Heart left ventricle (tissue), 16 donors: ENCODE results near the gene KCTD7. TPM values are rescaled to one million over a fixed set of nuclear protein-coding genes. Genes with fewer than 3 reads are reported as not detected.
A peak's percentile ranks its signal among the peaks of the same experiment; 100 is the strongest.

Experiments used
- ATAC-seq, 4 donors: fragments of 200-7000 bp; cut with Tn5 transposase; one replicate each; pipeline ENCODE4 v1.9.1; 2020 to 2022; ENCODE audit warnings: moderate library complexity in 4 of 4, mild to moderate bottlenecking in 3 of 4, moderate number of reproducible peaks in 1 of 4
- DNase-seq, 5 donors: peaks; one replicate each; pipeline ENCODE4 v3.0.0-alpha.2; 2020
- H3K27ac ChIP-seq, 12 donors: fragments of 200-600 bp; sonication (generic) in 4 of 12; one replicate each; pipeline versions ENCODE4 v1.5.0 to v1.8.0; 2016 to 2022; ENCODE audit warnings: mild to moderate bottlenecking in 2 of 12
- H3K27me3 ChIP-seq, 9 donors: fragments of 200-600 bp; sonication (generic) in 2 of 9; one replicate each; pipeline versions ENCODE4 v1.5.1 to v1.8.0; 2016 to 2022; ENCODE audit warnings: mild to moderate bottlenecking in 3 of 9
- H3K36me3 ChIP-seq, 9 donors: fragments of 200-600 bp; sonication (generic) in 2 of 9; one replicate each; pipeline versions ENCODE4 v1.5.0 to v1.8.0; 2018 to 2022; ENCODE audit warnings: mild to moderate bottlenecking in 2 of 9
- H3K4me1 ChIP-seq, 12 donors: fragments of 200-600 bp; sonication (generic) in 4 of 12; one replicate each; pipeline versions ENCODE4 v1.5.0 to v1.8.0; 2016 to 2022; ENCODE audit warnings: mild to moderate bottlenecking in 3 of 12
- H3K4me3 ChIP-seq, 12 donors: fragments of 200-600 bp; sonication (generic) in 4 of 12; one replicate each; pipeline versions ENCODE4 v1.5.0 to v1.8.0; 2017 to 2022; ENCODE audit warnings: mild to moderate bottlenecking in 9 of 12, moderate library complexity in 4 of 12
- H3K9me3 ChIP-seq, 12 donors: fragments of 200-600 bp; sonication (generic) in 4 of 12; one replicate each; pipeline versions ENCODE4 v1.5.0 to v1.8.0; 2016 to 2022; ENCODE audit warnings: mild to moderate bottlenecking in 1 of 12
- CTCF ChIP-seq, 12 donors: fragments of 200-600 bp; sonication (generic) in 4 of 12; IDR thresholded peaks; one replicate each; pipeline versions ENCODE4 v1.5.0 to v1.8.0; 2018 to 2022; ENCODE audit warnings: antibody characterized with exemption in 12 of 12, mild to moderate bottlenecking in 5 of 12
- POLR2A ChIP-seq, 2 donors: fragments of 450-650 bp; IDR thresholded peaks; one replicate each; pipeline ENCODE4 v1.6.1; 2017; ENCODE audit warnings: antibody characterized with exemption in 2 of 2, mild to moderate bottlenecking in 2 of 2, moderate library complexity in 2 of 2
- WGBS, 4 donors: extraction: QIAGEN DNeasy Blood & Tissue Kit in 2 of 4; methylation state at CpG; one replicate each; pipeline versions ENCODE4 v1.1.5 to v1.1.7; 2013 to 2018; 5-methylcytosine and 5-hydroxymethylcytosine counted together
- intact Hi-C, 10 donors: fragments of 100-400 bp; cut with DNase I; formaldehyde crosslinking; loops; one replicate each; pipeline versions ENCODE4 v1.11.1 to v1.14.2; 2022
- polyA plus RNA-seq, 2 donors: library from polyadenylated mRNA; stranded (reverse); fragments of 200-250 nt; gene quantifications; one replicate each; pipeline ENCODE4 v1.2.3, GENCODE V29; 2013
- total RNA-seq, 9 donors: library from RNA; depleted of rRNA in 2 of 9; stranded (reverse); fragments of >200 nt in 2 of 9; fragmentation: NEBNext Ultra II Directional in 3 of 9; extraction: Animal tissue kit (Norgen Biotek cat#: 25700) in 3 of 9; gene quantifications; one replicate each; pipeline versions ENCODE4 v1.1.0 to v1.2.4, GENCODE V29; 2016 to 2023
- donor health status: ischemic (EF 13 %, LVEDD 7.1; RV severe dilation, severe dysfunction).
- donor health status: healthy with polysubstance abuse.
- donor health status: DM: no; HTN: yes; CAD: no.
- donor health status: DM: no; HTN: no; CAD: no.
- donor health status: ischemic (EF 25% LVEDD 6.9; RV normal size, moderate dysfunction).
- donor health status: ischemic (EF 25% LVEDD 5.7; RV mildly dilated, moderate dysfunction).
- donor health status: healthy.
- donor health status: DM: yes; HTN: yes; CAD: no.
- donor health status: ischemic (EF 35%, LVEDD 5.7; RV mildly dilated, moderate dysfunction).
- donor health status: nonischemic (EF 11% LVEDD 7.7; RV severe dilation, severe dysfunction).
- donor health status: DM: yes; HTN: yes; CAD: no.
- donor health status: PGD.
- donor health status: ischemic (EF 29% LVEDD 5.4; RV normal size, mild dysfunction).
- donor health status: nonischemic (EF 23%, LVEDD 6.1; RV moderate dilation, normal function).

KCTD7 gene
- total and polyA plus RNA-seq, 11 donors: 4.1 to 13.9 (median 11.0) TPM

DNA sequence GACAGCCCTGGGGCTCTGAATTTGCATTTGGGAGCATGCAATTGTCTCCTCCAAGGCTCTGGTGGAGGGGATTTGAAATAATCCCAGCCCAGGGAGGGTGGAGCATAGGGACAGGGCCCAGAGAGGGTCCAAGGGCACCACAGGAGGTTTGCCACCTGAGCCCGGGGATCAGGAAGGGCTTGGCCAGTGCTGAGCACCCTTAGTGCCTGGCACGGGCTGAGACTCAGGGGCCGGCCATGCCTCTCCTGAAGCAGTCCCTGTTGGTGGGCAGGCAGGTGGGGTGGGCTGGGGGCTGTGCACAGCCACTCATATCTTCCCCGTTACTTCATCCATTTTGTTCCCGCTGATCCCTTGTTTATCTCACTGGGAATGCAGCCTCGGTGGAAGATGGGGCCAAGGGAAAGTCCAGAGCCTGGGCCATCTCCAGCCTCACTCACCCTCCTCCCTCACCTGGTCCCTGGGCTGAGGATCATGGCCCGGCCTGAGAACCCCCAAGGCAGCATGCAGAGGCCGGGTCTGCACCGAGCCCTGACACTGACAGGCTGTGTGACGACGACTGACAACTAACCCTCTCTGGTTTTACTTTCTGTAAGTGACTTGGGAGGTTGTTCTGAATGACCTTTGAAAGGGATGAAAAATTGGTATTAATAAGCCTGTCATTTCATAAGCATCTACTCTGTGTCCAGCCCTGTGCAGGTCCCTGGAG lies 38.5 kb downstream of the KCTD7 start:
- Histone ChIP-seq H3K4me1 (no peaks in the 10 kb centered on the region), H3K27ac (no peak overlapping the region), H3K4me3 (no peak overlapping the region), H3K27me3 (no peaks in the 10 kb centered on the region), H3K36me3 (no peaks in the 10 kb centered on the region), H3K9me3 (no peaks in the 10 kb centered on the region)
- ATAC-seq: peak in 1 of 4 donors; percentile 27
- no peak for DNase-seq
- TF ChIP-seq CTCF (IDR thresholded peaks at IDR 0.05) (no peak), POLR2A (IDR thresholded peaks at IDR 0.05) (no peak)
- intact Hi-C loops: no loop called here
- 87 to 91% (median 87%) methylated on average over 11 of the region's 11 CpGs for WGBS, 4 donors

DNA sequence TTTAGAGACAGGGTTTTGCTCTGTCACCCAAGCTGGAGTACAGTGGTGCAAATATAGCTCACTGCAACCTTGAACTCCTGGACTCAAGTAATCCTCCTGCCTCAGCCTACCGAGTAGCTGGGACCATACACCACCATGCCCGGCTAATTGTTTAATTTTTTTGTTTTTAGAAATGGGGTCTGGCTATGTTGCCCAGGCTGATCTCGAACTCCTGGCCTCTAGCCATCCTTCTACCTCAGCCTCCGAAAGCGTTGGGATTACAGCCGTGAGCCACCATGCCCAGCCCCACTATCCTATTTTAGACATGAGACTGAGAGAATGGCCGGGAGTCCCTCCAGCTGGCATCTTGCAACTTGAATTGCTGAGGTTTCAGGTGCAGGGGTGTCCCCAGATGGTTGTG lies 39.4 kb downstream of the KCTD7 start:
- H3K4me1 ChIP-seq: no peaks in the 10 kb centered on the region
- 84 to 96% (median 93%) methylated on average over 7 of the region's 7 CpGs for whole genome bisulfite sequencing, 4 donors
- no peak for DNase-seq
- ATAC-seq: no peak
- H3K36me3 ChIP-seq: no peaks in the 10 kb centered on the region
- no peak overlapping the region for H3K27ac ChIP-seq
- no peak for TF ChIP-seq POLR2A (IDR thresholded peaks at IDR 0.05)
- TF ChIP-seq CTCF (IDR thresholded peaks at IDR 0.05): no peak
- H3K27me3 ChIP-seq: no peaks in the 10 kb centered on the region
- intact Hi-C loops: no loop called here
- no peak overlapping the region for H3K4me3 ChIP-seq
- H3K9me3 ChIP-seq: no peaks in the 10 kb centered on the region

- ATAC-seq (peak in 1 of 4 donors; percentile 17), DNase-seq (no peak)
- Histone ChIP-seq H3K9me3 (no peaks in the 10 kb centered on the region), H3K27ac (no peak overlapping the region), H3K36me3 (no peaks in the 10 kb centered on the region), H3K4me1 (no peaks in the 10 kb centered on the region), H3K4me3 (no peak overlapping the region), H3K27me3 (no peaks in the 10 kb centered on the region)
- intact Hi-C loops: no loop called here
- no peak for TF ChIP-seq CTCF (IDR thresholded peaks at IDR 0.05)
- no peak for TF ChIP-seq POLR2A (IDR thresholded peaks at IDR 0.05)
- 90 to 95% (median 92%) methylated on average over 7 of the region's 7 CpGs for WGBS, 4 donors
Measured at GRCh38 chr7:66668677-66669076, 40.0 kb downstream of the KCTD7 start.

- WGBS, 4 donors: 64 to 74% (median 72%) methylated on average over 5 to 7 of the region's 7 CpGs
Measured at GRCh38 chr7:66669088-66669487, 40.4 kb downstream of the KCTD7 start.

More at GRCh38 chr7:66669088-66669487, 40.4 kb downstream of the KCTD7 start:
- DNase-seq (peak in 2 of 5 donors; percentile 38 to 41), ATAC-seq (peak in 3 of 4 donors; percentile 26 to 49 (median 35))
- H3K27ac ChIP-seq: no peak overlapping the region
- H3K36me3 ChIP-seq: no peaks in the 10 kb centered on the region
- H3K4me3 ChIP-seq: no peak overlapping the region
- TF ChIP-seq CTCF (IDR thresholded peaks at IDR 0.05) (no peak), POLR2A (IDR thresholded peaks at IDR 0.05) (no peak)
- no peaks in the 10 kb centered on the region for H3K27me3 ChIP-seq
- H3K9me3 ChIP-seq: no peaks in the 10 kb centered on the region
- no peaks in the 10 kb centered on the region for H3K4me1 ChIP-seq
- intact Hi-C loops: no loop called here
